ENCODE data around the gene NOB1.
"Not testable (repeated sequence)": the region's sequence is repeated elsewhere in the genome, so short reads cannot be mapped to it uniquely, and the experiment has no call there.

NOB1 gene

DNA sequence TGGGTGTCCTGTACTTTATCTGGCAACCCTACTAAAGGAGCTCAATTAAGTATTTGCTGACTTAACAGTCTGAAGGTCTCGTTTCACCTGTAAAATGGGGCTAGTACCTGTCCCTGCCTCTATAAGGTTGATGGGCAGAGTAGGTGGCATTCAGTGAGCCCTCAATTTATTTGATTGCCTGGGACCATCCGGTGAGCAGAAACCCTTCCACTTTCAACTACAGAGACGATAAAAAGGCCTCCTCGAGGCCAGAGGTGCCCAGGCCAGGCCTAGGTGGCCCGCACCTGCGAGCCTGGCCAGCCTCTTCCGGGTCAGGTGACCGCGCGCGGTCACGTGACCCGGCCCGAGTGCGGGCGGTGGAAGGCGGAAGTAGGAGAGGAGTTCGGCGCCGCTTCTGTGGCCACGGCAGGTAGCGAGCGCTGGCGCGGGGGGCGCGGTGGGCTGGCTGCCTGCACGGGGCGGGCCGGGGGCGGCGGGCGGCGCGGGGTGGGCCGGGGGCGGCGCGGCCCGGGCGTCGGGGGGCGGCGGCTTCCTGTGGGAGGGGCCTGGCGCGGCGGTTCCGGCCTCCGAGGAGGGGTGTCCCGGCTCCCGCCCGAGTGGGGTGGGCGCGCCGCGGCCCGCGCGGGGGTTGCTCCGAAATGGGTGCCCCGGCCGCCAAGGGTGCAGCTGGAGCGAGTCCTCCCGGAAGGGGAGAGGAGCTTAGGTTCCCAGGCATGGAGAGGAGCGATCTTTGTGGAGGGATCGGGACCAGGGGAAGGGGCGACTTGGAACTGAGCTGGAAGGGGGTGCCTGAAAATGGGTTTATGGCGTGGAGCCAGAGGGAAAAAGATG lies 7.5 kb upstream of the NOB1 start, which contains the start of gene WWP2:
WWP2 (plus strand) TSS at position 350 of the 831 bp plus-strand sequence. CDS start 24,679 bp downstream, outside the sequence.
- peak; percentile 56 to 65 for DNase-seq (ENCODE audit: low read depth in 1 of 2, low spot score in 1 of 2)

DNA sequence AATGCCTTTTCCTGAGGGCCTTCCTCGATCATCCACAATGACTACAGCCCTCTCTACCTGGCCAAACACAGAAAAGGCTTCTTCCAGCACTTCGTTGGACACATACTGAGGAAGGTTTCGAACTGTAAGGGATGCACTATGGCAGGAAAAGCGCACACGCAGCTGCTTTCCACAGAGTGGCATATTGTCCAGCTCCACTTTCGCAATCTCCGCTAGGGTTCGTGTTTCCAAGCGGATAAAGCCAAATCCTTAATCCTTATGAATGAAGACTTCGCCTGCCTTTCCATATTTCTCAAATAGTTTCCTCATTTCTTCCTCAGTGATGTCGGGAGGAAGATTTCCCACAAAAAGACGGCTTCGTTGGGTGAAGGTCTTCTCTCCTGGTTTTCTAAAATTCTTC lies 2.6 kb upstream of the NOB1 start:
- DNase-seq (ENCODE audit: low read depth in 1 of 2, low spot score in 1 of 2), result not testable (repeated sequence)

DNA sequence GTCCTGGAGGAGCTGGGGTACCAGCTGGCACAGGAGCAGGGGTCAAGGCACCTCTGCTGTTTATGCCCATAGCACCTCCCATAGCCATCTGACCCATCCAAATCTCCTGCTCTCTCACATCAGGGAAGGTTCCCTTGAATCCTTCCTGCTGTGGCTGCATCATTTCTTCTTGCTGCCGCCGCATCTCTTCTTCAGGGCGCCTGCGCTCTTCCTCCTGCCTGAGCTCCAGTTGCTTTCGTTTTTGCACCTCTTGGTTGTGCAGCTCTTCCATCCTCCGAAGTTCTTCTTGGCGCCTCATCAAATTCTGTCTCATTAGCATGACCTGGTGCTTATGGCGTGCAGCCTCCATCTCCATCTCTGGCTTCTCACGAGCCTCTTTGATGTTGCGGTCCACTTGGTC lies 2.0 kb upstream of the NOB1 start:
- DNase-seq (ENCODE audit: low read depth in 1 of 2, low spot score in 1 of 2), result no peak

DNA sequence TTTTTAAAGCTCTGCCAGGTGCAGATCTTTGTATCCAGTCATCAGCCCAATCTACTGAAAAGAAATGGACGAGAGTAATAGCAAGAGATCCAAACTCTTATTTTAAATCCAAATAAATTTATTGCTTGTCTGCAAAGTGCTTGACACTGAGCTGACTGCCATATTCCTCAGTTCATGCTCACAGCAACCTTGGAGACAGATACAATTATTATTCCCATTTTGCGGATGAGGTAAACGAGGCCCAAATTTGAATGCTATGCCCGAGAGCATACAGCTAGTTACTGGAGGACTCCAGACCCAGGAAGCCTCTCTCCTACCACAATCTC lies 620 bp downstream of the NOB1 start:
- no peak for DNase-seq (ENCODE audit: low read depth in 1 of 2, low spot score in 1 of 2)

DNA sequence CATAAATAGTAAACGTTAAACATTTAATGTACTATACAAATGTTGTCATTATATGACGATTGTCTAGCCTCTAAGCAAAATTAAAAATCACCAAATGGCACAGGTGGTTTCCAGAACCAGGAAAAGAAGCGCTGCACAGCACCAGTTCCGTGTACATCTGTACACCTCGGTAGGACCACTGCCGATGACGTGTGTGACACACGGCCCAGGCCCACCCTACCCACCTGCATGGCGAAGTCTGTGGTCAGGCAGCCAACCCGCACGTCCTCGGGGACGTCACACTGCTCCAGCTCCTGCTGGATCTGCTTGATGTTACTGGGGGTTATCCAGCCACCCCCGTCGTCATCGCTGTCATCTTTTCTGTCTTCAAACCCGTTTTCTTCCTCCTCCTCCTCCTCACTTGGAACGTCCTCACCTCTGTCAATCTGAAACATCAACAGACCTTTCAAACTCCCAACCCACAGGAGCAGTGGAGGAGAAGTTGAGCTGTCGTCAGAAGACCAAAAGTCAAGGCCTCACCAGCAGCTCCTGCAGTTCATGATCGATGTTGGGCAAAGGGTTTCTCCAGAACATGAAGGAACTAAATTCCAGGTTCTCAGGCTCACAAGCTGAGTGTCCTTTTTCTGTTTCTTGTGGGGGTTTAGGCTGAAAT lies 5.9 kb downstream of the NOB1 start:
- no peak for DNase-seq (ENCODE audit: low read depth in 1 of 2, low spot score in 1 of 2)

DNA sequence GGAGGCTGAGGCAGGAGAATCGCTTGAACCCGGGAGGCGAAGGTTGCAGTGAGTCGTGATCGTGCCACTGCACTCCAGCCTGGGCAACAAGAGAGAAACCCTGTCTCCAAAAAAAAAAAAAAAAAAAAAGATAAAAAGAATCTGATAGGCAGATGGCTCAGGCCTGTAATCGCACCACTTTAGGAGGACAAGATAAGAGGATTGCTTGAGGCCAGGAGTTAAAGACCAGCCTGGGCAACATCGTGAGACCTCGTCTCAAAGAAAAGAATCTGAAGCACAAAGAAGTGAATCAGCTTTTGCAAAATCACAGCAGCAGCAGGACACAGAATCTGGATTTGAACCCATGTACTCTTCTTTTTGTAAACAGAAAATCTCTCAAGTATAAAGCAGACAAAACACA lies 7.6 kb downstream of the NOB1 start:
- DNase-seq (ENCODE audit: low read depth in 1 of 2, low spot score in 1 of 2), result no peak

DNA sequence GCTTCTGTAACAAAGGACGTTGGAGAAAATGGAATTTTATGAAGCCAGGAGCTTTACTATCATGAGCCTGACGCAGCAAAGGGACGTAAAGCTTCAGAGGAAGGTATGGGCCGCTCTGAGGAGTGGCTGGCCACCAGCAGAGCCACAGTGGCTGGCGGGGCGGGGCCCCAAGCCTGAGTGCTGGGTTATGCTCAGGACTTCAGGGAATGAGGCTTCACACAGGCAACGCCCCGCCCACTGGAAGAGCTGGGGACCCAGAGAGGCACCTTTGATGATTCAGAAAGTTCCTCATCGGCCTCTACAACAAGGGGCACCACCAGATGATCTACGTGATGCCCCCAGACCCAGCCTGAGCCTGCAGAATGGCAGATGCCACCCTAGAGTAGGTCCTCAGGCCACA lies 8.8 kb downstream of the NOB1 start:
- no peak for DNase-seq (ENCODE audit: low read depth in 1 of 2, low spot score in 1 of 2)

DNA sequence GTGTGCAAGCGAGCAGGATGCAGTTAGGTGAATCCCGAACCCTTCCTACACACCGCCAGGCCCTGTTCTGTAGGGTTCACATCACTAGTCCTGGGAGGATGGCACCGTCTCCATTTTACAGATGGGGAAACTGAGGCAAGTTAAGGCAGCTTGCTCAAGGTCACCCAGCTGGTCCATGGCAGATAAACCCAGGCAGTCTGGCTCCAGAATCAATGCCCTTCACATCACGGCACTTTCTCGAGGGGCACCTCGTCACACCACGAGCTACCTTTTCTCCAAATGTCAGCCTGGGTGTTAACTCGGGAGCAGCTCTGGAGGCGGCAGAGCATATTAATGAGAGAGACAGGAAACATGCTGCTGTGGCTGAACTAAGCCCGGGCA lies 9.5 kb downstream of the NOB1 start:
- no peak for DNase-seq (ENCODE audit: low read depth in 1 of 2, low spot score in 1 of 2)

DNA sequence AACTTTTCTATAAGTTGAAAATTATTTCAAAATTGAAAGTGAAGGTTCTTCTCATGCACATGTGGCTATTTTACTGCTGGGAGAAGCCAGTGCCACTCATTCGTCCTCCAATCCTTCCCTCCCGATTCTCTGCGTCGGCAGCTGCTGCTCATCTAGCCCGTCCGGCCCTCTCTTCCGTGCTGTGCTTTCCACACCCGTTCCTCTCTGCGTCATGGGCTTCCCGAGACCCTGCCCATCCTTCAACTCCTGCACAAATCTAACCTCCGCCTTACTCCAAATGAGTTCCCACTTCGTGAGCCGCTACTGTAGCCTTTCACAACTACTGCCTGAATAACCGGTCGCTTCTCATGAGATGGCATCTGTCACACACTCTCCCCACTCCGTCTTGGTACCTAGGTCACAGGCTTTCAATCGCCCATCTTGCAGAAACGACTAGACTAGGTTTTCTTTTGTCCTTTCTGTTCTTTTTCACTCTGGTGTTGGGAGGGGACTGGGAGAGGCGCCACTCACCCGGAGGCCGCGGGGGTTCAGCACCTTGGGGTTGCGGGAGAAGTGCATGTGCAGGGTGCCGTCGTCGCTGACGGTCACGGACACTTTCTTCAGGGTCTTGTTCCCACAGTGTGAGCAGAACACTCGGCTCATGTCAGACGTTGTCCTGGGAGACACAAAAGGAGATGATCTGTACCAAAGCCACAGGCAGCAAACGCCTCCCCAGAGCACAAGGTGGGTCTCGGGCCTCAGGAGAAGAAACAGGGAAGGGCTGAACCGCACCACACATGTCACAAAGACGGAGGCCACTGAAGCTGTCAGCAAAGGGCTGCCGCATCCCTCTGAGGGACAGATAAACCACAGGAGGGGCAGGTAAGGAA lies 10.1 kb downstream of the NOB1 start:
- DNase-seq (ENCODE audit: low read depth in 1 of 2, low spot score in 1 of 2), result no peak

DNA sequence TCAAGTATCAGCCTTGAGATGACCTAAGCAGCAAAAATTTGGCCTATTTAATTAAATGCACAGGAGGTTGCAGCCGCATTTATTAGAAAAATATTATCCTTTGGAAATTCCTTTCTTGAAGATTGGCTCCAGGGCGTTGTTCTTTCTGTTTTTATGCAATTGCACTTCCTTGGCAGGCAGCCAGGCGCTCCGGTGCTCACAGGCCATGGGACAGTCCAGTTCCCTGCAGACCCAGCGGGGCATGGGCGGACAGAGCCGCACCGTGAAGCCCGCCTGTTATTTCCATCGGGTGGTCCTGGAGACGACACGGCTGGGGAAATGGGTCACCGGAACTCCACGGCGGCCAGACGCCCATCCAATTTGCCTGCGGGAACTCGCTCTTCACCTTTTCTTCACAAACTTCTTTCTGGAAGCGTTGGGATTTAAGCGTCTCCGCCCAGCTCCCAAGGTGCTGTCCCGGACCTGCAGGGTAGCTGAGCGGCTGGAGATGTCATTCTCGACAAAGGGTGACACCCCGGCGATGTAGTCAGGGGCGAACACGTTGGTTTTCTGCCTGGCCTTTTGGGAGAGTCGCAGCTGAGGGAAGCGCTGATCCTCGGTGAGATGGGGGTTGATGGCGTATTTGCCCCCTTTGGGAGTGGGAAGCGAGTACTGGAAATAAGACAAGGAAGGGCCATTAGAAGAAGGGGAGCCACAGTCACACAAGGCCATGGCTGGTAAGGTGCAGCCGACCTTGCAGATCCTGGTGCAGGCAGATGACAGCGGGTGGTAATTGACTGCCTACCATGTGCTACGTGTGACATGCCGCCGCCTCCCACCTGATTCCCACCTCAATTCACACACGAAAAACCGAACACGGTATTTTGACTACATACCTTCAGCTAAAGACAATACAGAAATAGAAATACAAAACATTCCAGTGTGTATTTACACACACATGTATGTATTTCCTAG lies 12.5 kb downstream of the NOB1 start:
- DNase-seq (ENCODE audit: low read depth in 1 of 2, low spot score in 1 of 2), result no peak

DNA sequence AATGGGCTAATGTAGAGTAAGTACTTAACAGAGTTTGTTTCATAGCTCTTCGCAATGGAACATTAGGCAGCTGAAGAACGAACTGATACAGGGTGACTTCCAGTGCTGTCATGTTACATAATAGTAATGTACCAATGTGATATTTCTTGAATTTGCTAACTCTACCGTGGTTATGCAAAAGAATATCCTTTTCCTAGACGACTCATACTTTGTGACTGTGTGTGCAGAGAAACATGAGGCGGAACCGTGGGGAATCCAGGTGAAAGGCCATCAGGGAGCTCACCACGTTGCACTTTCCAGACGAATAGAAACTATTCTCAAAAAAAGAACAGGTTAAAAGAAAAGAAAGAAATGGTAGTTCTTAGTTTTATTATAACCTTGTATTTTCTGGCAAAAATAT lies 13.2 kb downstream of the NOB1 start:
- DNase-seq (ENCODE audit: low read depth in 1 of 2, low spot score in 1 of 2), result no peak

DNA sequence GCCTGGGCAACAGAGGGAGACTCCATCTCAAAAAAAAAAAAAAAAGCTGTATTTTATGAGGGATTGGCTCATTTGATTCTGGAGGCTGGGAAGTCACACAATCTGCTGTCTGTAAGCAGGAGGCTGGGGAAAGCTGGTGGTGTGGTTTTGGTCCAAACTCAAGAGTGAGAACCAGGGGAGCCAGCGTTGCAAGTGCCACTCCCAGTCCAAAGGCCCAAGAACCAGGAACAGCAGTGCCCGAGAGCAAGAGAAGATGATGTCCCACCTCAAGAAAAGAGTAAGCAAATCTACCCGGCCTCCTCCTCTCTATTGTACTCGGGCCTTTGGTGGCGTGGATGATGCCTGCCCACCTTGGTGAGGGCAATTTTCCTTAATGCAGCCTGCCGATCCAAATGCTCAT lies 22.6 kb downstream of the NOB1 start:
- no peak for DNase-seq (ENCODE audit: low read depth in 1 of 2, low spot score in 1 of 2)

DNA sequence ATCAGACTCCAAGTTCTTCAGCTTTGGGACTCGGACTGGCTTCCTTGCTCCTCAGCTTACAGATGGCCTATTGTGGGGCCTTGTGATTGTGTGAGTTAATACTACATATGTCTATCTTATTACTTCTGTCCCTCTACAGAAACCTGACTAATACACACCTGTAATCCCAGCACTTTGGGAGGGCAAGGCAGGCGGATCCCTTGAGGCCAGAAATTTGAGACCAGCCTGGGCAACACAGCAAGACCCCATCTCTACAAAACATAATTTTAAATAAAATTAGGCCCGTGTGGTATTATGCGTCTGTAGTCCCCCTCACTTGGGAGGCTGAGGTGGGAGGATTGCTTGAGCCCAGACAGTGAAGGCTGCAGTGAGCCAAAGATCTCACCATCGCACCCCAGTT lies 23.4 kb downstream of the NOB1 start:
- not testable (repeated sequence) for DNase-seq (ENCODE audit: low read depth in 1 of 2, low spot score in 1 of 2)

DNA sequence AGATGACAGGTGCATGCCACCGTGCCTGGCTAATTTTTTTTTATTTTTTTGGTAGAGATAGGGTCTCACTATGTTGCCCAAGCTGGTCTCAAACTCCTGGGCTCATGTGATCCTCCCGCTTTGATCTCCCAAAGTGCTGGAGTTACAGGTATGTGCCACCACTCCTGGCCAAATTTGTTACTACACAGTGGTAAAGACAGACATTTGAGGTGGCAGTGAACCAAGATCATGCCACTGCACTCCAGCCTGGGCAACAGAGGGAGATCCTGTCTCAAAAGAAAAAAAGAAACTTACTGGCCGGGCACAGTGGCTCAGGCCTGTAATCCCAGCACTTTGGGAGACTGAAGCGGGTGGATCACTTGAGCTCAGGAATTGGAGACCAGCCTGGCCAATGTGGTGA lies 25.7 kb downstream of the NOB1 start:
- not testable (repeated sequence) for DNase-seq (ENCODE audit: low read depth in 1 of 2, low spot score in 1 of 2)

DNA sequence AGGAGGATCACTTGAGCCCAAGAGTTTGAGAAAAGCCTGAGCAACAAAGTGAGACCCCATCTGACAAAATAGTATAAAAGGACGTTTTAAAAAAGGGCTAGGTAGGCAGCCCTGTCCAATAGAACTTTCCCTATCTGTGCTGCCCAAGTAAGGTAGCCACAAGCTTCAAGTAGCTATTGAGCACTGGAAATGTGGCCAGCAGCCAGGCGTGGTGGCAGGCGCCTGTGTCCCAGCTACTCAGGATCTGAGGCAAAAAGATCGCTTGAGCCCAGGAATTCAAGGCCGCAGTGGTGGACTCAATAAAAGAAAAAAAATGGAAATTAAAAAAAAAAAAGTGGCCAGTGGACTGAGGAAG lies 26.8 kb downstream of the NOB1 start:
- DNase-seq (ENCODE audit: low read depth in 1 of 2, low spot score in 1 of 2), result no peak

DNA sequence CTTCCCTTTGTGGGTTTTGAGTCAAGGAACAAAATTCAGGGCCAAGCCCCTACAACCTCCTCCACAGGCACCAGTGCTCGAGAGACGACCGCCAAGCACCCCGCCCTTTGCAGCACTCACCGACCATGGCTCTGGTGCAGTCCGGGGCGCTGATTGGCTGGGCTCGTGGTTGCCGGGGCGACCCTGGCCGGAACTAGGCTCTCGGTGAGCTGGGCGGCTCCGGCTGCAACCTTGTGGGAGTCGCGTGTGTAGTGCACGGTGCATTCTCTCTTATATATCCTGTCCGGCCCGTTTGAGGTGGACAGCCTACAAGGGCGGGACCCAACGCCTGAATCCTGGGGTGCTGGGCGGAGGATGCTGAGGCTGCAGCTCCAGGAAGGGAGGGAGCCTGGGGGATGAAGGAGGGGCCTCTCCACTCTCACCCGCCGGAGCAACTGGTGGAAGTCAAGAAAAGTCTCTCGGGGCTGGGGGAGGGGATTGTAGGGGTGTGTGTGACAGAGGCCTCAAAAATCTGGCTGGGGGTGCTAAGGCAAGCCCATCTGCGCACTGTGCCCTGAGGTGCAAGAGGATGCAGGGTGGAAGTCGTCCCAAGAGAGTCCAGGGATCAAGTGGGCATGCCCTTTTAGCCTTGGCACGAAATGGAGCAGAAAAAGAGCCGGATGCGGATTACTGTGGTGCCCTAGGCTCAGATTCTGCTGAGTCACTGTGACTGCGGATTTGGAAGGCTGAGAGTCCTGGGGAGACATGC lies 28.2 kb downstream of the NOB1 start, which contains the start of gene NQO1:
NQO1 (minus strand) TSS at position 248 of the 748 bp plus-strand sequence; CDS start at position 127, 121 bp downstream.
- DNase-seq (ENCODE audit: low read depth in 1 of 2, low spot score in 1 of 2), result peak; percentile 66 to 81

DNA sequence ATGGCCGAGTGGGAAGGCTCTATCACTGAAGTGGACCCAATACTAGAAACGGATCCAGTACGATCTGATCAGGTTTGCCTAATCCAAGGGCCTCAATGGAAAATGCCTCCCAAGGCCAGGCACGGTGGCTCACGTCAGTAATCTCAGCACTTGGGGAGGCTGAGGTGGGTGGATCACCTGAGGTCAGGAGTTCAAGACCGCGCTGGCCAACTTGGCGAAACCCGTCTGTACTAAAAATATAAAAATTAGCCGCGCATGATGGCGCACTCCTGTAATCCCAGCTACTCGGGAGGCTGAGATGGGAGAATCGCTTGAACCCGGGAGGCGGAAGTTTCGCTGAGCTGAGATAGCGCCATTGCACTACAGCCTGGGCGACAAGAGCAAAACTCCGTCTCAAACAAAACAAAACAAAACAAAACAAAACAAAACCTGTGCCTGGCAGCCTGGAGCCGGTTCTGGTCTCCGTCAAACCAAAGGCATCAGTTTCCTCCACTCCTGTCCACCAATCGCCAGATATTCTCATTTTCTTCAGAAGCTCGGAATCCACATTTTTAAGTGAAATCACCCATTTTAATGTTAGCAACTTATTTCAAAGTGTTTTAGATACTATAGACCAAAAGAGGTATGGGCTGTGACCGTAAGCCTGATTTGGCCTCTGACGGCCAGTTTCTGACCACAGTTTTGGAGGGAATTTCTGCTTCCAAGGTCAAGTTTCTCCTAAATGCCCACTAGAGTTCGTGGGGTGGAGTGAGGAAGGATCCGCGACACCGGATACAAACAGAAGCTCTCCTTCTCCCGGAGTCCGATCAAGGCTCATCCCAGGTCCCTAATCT lies 29.0 kb downstream of the NOB1 start:
- DNase-seq (ENCODE audit: low read depth in 1 of 2, low spot score in 1 of 2), result no peak

DNA sequence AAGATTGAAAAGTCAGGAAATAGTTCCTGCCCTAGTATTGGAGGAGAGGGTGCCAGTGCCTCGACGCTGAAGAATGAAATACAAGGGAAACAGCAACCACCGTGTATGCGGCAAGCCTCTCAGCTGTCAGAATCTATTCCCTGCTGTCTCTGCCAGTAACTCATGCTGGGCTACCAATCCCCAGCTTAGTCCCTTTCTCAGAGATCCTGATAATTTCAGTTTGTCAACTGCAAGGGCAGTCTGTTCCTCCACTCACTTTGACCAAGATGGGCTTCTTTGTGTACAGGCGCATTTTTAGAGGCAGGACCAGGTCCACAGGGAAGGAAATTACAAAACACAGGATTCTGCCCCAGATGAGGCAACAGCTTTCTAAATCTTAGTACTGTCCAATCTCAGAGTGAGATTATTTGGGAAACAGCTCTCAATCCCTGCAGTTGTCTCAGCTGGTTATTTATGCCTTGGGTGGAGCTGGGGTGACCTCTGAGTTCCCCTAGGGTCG lies 29.7 kb downstream of the NOB1 start:
- no peak for DNase-seq (ENCODE audit: low read depth in 1 of 2, low spot score in 1 of 2)

DNA sequence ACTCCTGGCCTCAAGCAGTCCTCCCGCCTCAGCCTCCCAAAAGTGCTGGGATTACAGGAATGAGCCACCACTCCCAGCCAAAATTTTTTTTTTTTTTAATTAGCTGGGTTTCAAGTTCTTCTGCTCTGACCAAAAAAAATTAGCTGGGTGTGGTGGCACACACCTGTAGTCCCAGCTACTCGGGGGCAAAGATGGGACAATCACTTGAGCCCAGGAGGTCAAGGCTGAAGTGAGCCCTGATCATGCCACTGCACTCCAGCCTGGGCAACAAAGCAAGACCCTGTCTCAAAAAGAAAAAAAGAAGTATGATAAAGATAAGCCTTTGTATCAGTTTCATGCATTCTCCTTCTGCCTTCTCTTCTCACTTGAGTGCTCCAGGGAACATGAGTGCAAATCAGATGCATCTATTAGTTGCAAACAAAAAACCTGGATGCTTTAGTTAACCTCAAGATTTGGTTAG lies 30.3 kb downstream of the NOB1 start:
- DNase-seq (ENCODE audit: low read depth in 1 of 2, low spot score in 1 of 2), result no peak

Measured in stimulated activated CD4-positive, alpha-beta T cell treated with anti-CD3 and anti-CD28 coated beads, Interleukin-15, amount 100 ng/mL, for 1 hour (primary cell).